Nephron (organoid): ENCODE results near the gene KPNA6.

Source experiments
- H3K27ac Mint-ChIP-seq, 3 experiments: 2 replicates each; pipeline ENCODE4 v1.8.0; 2020; ENCODE audit warnings: mixed read lengths in 3 of 3, mild to moderate bottlenecking in 2 of 3, moderate library complexity in 1 of 3
- H3K27me3 Mint-ChIP-seq: 2 replicates; pipeline ENCODE4 v1.8.0; 2021; ENCODE audit warnings: low read depth, mild to moderate bottlenecking, moderate library complexity, mixed read lengths
- H3K36me3 Mint-ChIP-seq: 2 replicates; pipeline ENCODE4 v1.8.0; 2020; ENCODE audit warnings: low read depth, mixed read lengths
- H3K4me1 Mint-ChIP-seq: 2 replicates; pipeline ENCODE4 v1.8.0; 2020; ENCODE audit warnings: mixed read lengths
- H3K4me3 Mint-ChIP-seq, 3 experiments: 2 replicates each; pipeline ENCODE4 v1.8.0; 2020; ENCODE audit warnings: mild to moderate bottlenecking in 3 of 3, mixed read lengths in 3 of 3, moderate library complexity in 2 of 3
- H3K9me3 Mint-ChIP-seq: 2 replicates; pipeline ENCODE4 v1.8.0; 2020; ENCODE audit warnings: mixed read lengths
- CTCF ChIP-seq, 3 experiments: fragments of 200-600 bp; sonication (generic); IDR thresholded peaks; one replicate each; pipeline ENCODE4 v1.5.0; 2021; ENCODE audit warnings: antibody characterized with exemption in 3 of 3; ENCODE audit not compliant: unreplicated experiment in 3 of 3

KPNA6 gene

GRCh38 chr1:32224285-32224684 is 116.4 kb downstream of the KPNA6 start:
- Mint-ChIP-seq H3K27ac (peak overlapping the region in 2 of 3 experiments; percentile 31 to 55), H3K4me1 (peaks cover 27% of the 10 kb centered on the region), H3K9me3 (no peaks in the 10 kb centered on the region), H3K4me3 (peak overlapping the region; percentile 83 to 99 (median 98)), H3K27me3 (peaks cover 4% of the 10 kb centered on the region), H3K36me3 (peaks cover 45% of the 10 kb centered on the region)
- no peak for TF ChIP-seq CTCF (IDR thresholded peaks at IDR 0.05; ENCODE audit: unreplicated experiment in 3 of 3)
